IMR-90 (cell line): Measurements from ENCODE around the gene SOD1. TPM values are rescaled to one million over a fixed set of nuclear protein-coding genes. Genes with fewer than 3 reads are reported as not detected.

Source experiments
- ATAC-seq: fragments of 200-7000 bp; cut with Tn5 transposase; 2 replicates; pipeline ENCODE4 v1.9.1; 2020; ENCODE audit warnings: low read depth, mild to moderate bottlenecking, moderate library complexity
- BruUV-seq: library from RNA; stranded (reverse); fragments of 400-500 nt; replicated peaks from 2 replicates; lab custom pipeline; 2021; lab: Mats Ljungman, UMichigan
- CTCF ChIA-PET: fragments of 300-600 bp; formaldehyde crosslinking; extraction: SDS; loops from one replicate; lab custom pipeline; 2021; ENCODE audit warnings: antibody characterized with exemption; lab: Yijun Ruan, JAX
- POLR2A ChIA-PET: fragments of 300-600 bp; sonication (Branson Sonifier 250); formaldehyde crosslinking; loops from one replicate; lab custom pipeline; 2022; ENCODE audit warnings: antibody characterized with exemption; ENCODE audit not compliant: unreplicated experiment; lab: Charles Lee
- DNase-seq: peaks from one replicate; pipeline ENCODE4 v3.0.0; 2013
- H2AFZ ChIP-seq: replicated peaks from 2 replicates; pipeline ENCODE3; 2013; ENCODE audit warnings: low read length, mild to moderate bottlenecking; ENCODE audit not compliant: poor library complexity
- H2AK5ac ChIP-seq: 2 replicates; pipeline ENCODE4 v1.6.1; 2013; ENCODE audit warnings: low read depth, low read length, inconsistent platforms
- H2AK9ac ChIP-seq: replicated peaks from 2 replicates; pipeline ENCODE3; 2013; ENCODE audit warnings: mild to moderate bottlenecking, low read depth, low read length, moderate library complexity; ENCODE audit not compliant: poor library complexity
- H2BK120ac ChIP-seq: 2 replicates; pipeline ENCODE4 v1.6.1; 2013; ENCODE audit warnings: low read depth, low read length, inconsistent platforms
- H2BK15ac ChIP-seq: 3 replicates; pipeline ENCODE4 v1.6.1; 2013; ENCODE audit warnings: low read depth, low read length, inconsistent platforms
- H2BK20ac ChIP-seq: 2 replicates; pipeline ENCODE4 v1.6.1; 2013; ENCODE audit warnings: low read depth, mild to moderate bottlenecking, inconsistent platforms, low read length, moderate library complexity
- H2BK5ac ChIP-seq: 2 replicates; pipeline ENCODE4 v1.6.1; 2013; ENCODE audit warnings: mild to moderate bottlenecking, low read depth, low read length, inconsistent platforms; ENCODE audit not compliant: poor library complexity, severe bottlenecking
- H3K14ac ChIP-seq: replicated peaks from 2 replicates; pipeline ENCODE4 v1.6.1; 2013; ENCODE audit warnings: low read depth, low read length, inconsistent platforms
- H3K18ac ChIP-seq: 2 replicates; pipeline ENCODE4 v1.6.1; 2013; ENCODE audit warnings: low read depth, low read length, control low read depth
- H3K23ac ChIP-seq: 2 replicates; pipeline ENCODE4 v1.6.1; 2013; ENCODE audit warnings: low read depth, low read length, inconsistent platforms
- H3K27ac ChIP-seq: 2 replicates; pipeline ENCODE4 v1.5.1; 2013; ENCODE audit warnings: mild to moderate bottlenecking, control low read depth, low read length; ENCODE audit not compliant: insufficient read depth
- H3K27me3 ChIP-seq: 2 replicates; pipeline ENCODE4 v1.6.1; 2013; ENCODE audit warnings: low read length; ENCODE audit not compliant: control insufficient read depth, insufficient read depth
- H3K36me3 ChIP-seq: 2 replicates; pipeline ENCODE4 v1.6.1; 2013; ENCODE audit warnings: low read length, mixed read lengths; ENCODE audit not compliant: control insufficient read depth, insufficient read depth
- H3K4ac ChIP-seq: 2 replicates; pipeline ENCODE4 v1.6.1; 2013; ENCODE audit warnings: low read depth, low read length, inconsistent platforms
- H3K4me1 ChIP-seq: 2 replicates; pipeline ENCODE4 v1.6.1; 2013; ENCODE audit warnings: low read length, mixed read lengths; ENCODE audit not compliant: control insufficient read depth, insufficient read depth
- H3K4me2 ChIP-seq: 2 replicates; pipeline ENCODE4 v1.6.1; 2013; ENCODE audit warnings: low read depth, mild to moderate bottlenecking, control low read depth, low read length, moderate library complexity
- H3K4me3 ChIP-seq: 2 replicates; pipeline ENCODE4 v1.5.1; 2013; ENCODE audit warnings: low read depth, mild to moderate bottlenecking, control low read depth, low read length, moderate library complexity; ENCODE audit not compliant: insufficient read depth
- H3K56ac ChIP-seq: 2 replicates; pipeline ENCODE4 v1.6.1; 2013; ENCODE audit warnings: low read length, inconsistent platforms; ENCODE audit not compliant: insufficient read depth; ENCODE audit errors: extremely low read depth
- H3K79me1 ChIP-seq, 2 experiments: 2 replicates each; pipeline ENCODE4 v1.6.1; 2013; ENCODE audit warnings: low read length in 2 of 2, inconsistent platforms in 1 of 2, low read depth in 1 of 2
- H3K9ac ChIP-seq: 2 replicates; pipeline ENCODE4 v1.6.1; 2013; ENCODE audit warnings: low read depth, low read length, control low read depth
- H3K9me1 ChIP-seq: 2 replicates; pipeline ENCODE4 v1.6.1; 2013; ENCODE audit warnings: low read length, inconsistent platforms; ENCODE audit not compliant: insufficient read depth
- H3K9me3 ChIP-seq: 2 replicates; pipeline ENCODE4 v1.6.1; 2013; ENCODE audit warnings: low read length; ENCODE audit not compliant: control insufficient read depth, insufficient read depth
- H4K20me1 ChIP-seq: 2 replicates; pipeline ENCODE4 v1.6.1; 2013; ENCODE audit warnings: low read length, inconsistent platforms; ENCODE audit not compliant: insufficient read depth
- H4K5ac ChIP-seq: 2 replicates; pipeline ENCODE4 v1.6.1; 2013; ENCODE audit warnings: mild to moderate bottlenecking, low read depth, low read length, control low read depth
- H4K8ac ChIP-seq, 2 experiments: 2 replicates each; pipeline ENCODE4 v1.6.1; 2013; ENCODE audit warnings: low read depth in 2 of 2, low read length in 2 of 2, control low read depth in 1 of 2, inconsistent platforms in 1 of 2
- H4K91ac ChIP-seq: 2 replicates; pipeline ENCODE4 v1.6.1; 2013; ENCODE audit warnings: low read depth, low read length, inconsistent platforms; ENCODE audit not compliant: insufficient read depth
- BHLHE40 ChIP-seq: fragments of 150-350 bp; IDR thresholded peaks from 2 replicates; pipeline ENCODE4 v1.6.1; 2016; ENCODE audit warnings: mild to moderate bottlenecking, low read depth, low read length
- CEBPB ChIP-seq: IDR thresholded peaks from 2 replicates; pipeline ENCODE4 v1.6.1; 2012; ENCODE audit warnings: low read depth, low read length, improper control_type of control experiment
- CHD1 ChIP-seq: IDR thresholded peaks from 2 replicates; pipeline ENCODE4 v1.6.1; 2012; ENCODE audit warnings: low read depth, low read length, improper control_type of control experiment
- ELK1 ChIP-seq: fragments of 150-350 bp; IDR thresholded peaks from 2 replicates; pipeline ENCODE4 v1.6.1; 2016; ENCODE audit warnings: low read depth, mild to moderate bottlenecking, low read length, moderate library complexity, borderline replicate concordance
- MAFK ChIP-seq: IDR thresholded peaks from 2 replicates; pipeline ENCODE4 v1.6.1; 2012; ENCODE audit warnings: low read depth, low read length, improper control_type of control experiment
- MAZ ChIP-seq: IDR thresholded peaks from 2 replicates; pipeline ENCODE4 v1.6.1; 2012; ENCODE audit warnings: low read depth, mild to moderate bottlenecking, low read length, improper control_type of control experiment, moderate library complexity, borderline replicate concordance
- MXI1 ChIP-seq: IDR thresholded peaks from 2 replicates; pipeline ENCODE4 v1.6.1; 2012; ENCODE audit warnings: low read depth, mild to moderate bottlenecking, low read length, moderate library complexity, borderline replicate concordance
- NFE2L2 ChIP-seq: fragments of 150-350 bp; IDR thresholded peaks from 2 replicates; pipeline ENCODE4 v1.6.1; 2016; ENCODE audit warnings: low read depth, mild to moderate bottlenecking, low read length
- RAD21 ChIP-seq: IDR thresholded peaks from 2 replicates; pipeline ENCODE4 v1.6.1; 2012; ENCODE audit warnings: low read length, improper control_type of control experiment
- RCOR1 ChIP-seq: IDR thresholded peaks from 2 replicates; pipeline ENCODE4 v1.6.1; 2012; ENCODE audit warnings: mild to moderate bottlenecking, low read length, improper control_type of control experiment; ENCODE audit not compliant: insufficient replicate concordance
- RFX5 ChIP-seq: IDR thresholded peaks from 2 replicates; pipeline ENCODE4 v1.8.0; 2012; ENCODE audit warnings: low read depth, mild to moderate bottlenecking, low read length, moderate library complexity
- USF2 ChIP-seq: fragments of 150-350 bp; IDR thresholded peaks from 2 replicates; pipeline ENCODE4 v1.6.1; 2017; ENCODE audit warnings: mild to moderate bottlenecking, antibody characterized with exemption, low read length, low read depth
- whole genome bisulfite sequencing, 2 experiments: methylation state at CpG; one replicate each; pipeline versions ENCODE4 v1.1.5 to v1.1.7; 2013; ENCODE audit warnings: missing lambda C conversion rate in 2 of 2; ENCODE audit not compliant: insufficient read length in 1 of 2; ENCODE audit errors: extremely low coverage in 2 of 2; 5-methylcytosine and 5-hydroxymethylcytosine counted together
- dilution Hi-C: fragments of 300-500 bp; cut with HindIII; formaldehyde crosslinking; loops from one replicate; pipeline ENCODE4 v1.14.3; 2018; ENCODE audit warnings: low sequenced_read_pairs; ENCODE audit not compliant: unreplicated experiment
- in situ Hi-C: fragments of 300-500 bp; cut with MboI; formaldehyde crosslinking; loops from 3 replicates; pipeline ENCODE4 v1.14.3; 2019; ENCODE audit warnings: low sequenced_read_pairs, inconsistent platforms, mixed read lengths
- intact Hi-C: fragments of 100-400 bp; cut with micrococcal nuclease; formaldehyde crosslinking; loops from 2 replicates; pipeline ENCODE4 v1.10.0; 2022
- polyA plus RNA-seq, 3 experiments: library from polyadenylated mRNA; depleted of rRNA; stranded (reverse); fragments of >200 nt; gene quantifications; 2 replicates each; pipeline ENCODE4 v1.2.3, GENCODE V29; 2012; ENCODE audit warnings: low replicate concordance in 1 of 3
- total RNA-seq: library from RNA; depleted of rRNA; stranded (reverse); fragments of >200 nt; gene quantifications from 2 replicates; pipeline ENCODE4 v1.2.3, GENCODE V29; 2012

SOD1 gene
- total and polyA plus RNA-seq, 2 of the 4 experiments (the other 2 are of a cell fraction) = 312 to 392 TPM

- H3K27me3 ChIP-seq = no peaks in the 10 kb centered on the region
Observed at GRCh38 chr21:31636874-31637273, 22.6 kb upstream of the SOD1 start.

More at GRCh38 chr21:31636874-31637273, 22.6 kb upstream of the SOD1 start:
- WGBS, 2 experiments = no CpG with 5 or more reads among the region's 2 CpGs
- no TSS peak for BruUV-seq
- Histone ChIP-seq H3K14ac (no peak overlapping the region), H4K5ac (no peak overlapping the region), H3K4me2 (no peak overlapping the region), H3K79me1 (no peaks in the 10 kb centered on the region), H2BK120ac (no peak overlapping the region), H3K23ac (no peak overlapping the region), H2AFZ (no peak overlapping the region), H3K4me1 (no peaks in the 10 kb centered on the region), H2BK5ac (no peak overlapping the region), H4K91ac (no peak overlapping the region), H3K9me1 (no peaks in the 10 kb centered on the region), H3K56ac (no peak overlapping the region), H2BK20ac (no peak overlapping the region), H3K36me3 (no peaks in the 10 kb centered on the region), H3K4me3 (no peak overlapping the region), H3K18ac (no peak overlapping the region), H2BK15ac (no peak overlapping the region), H3K9me3 (peaks cover 2% of the 10 kb centered on the region; the same call in 1 of the 2 replicates), H3K27ac (no peak overlapping the region), H3K9ac (no peak overlapping the region), H2AK5ac (no peak overlapping the region), H2AK9ac (no peak overlapping the region), H4K8ac (no peak overlapping the region), H4K20me1 (no peaks in the 10 kb centered on the region), H3K4ac (no peak overlapping the region)
- dilution Hi-C loops = no loop called here
- CTCF ChIA-PET = interaction anchor here (0.6 kb wide), 1 partner anchor 1077 kb away, joined by 8 read pairs; no protein-coding TSS in a partner anchor
- in situ Hi-C loops = no loop called here
- TF ChIP-seq NFE2L2 = no peak
- TF ChIP-seq MXI1 = no peak
- TF ChIP-seq CEBPB = no peak
- TF ChIP-seq MAZ = no peak
- no peak for TF ChIP-seq RCOR1
- no peak for TF ChIP-seq ELK1
- no peak for TF ChIP-seq BHLHE40
- TF ChIP-seq RAD21 = no peak
- TF ChIP-seq CHD1 = no peak
- no peak for TF ChIP-seq RFX5
- TF ChIP-seq USF2 = no peak
- TF ChIP-seq MAFK = no peak
- no peak for ATAC-seq
- POLR2A ChIA-PET = no interaction called here
- intact Hi-C loops = no loop called here
- no peak for DNase-seq
